ENCODE data around the gene CACNG4.

The CACNG4 gene

GRCh38 chr17:67041531-67041930 is 77.0 kb downstream of the CACNG4 start:
- TF ChIP-seq, protein P1, sequence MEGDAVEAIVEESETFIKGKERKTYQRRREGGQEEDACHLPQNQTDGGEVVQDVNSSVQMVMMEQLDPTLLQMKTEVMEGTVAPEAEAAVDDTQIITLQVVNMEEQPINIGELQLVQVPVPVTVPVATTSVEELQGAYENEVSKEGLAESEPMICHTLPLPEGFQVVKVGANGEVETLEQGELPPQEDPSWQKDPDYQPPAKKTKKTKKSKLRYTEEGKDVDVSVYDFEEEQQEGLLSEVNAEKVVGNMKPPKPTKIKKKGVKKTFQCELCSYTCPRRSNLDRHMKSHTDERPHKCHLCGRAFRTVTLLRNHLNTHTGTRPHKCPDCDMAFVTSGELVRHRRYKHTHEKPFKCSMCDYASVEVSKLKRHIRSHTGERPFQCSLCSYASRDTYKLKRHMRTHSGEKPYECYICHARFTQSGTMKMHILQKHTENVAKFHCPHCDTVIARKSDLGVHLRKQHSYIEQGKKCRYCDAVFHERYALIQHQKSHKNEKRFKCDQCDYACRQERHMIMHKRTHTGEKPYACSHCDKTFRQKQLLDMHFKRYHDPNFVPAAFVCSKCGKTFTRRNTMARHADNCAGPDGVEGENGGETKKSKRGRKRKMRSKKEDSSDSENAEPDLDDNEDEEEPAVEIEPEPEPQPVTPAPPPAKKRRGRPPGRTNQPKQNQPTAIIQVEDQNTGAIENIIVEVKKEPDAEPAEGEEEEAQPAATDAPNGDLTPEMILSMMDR (IDR thresholded peaks at IDR 0.05; ENCODE audit: insufficient read depth, low read length, missing control alignments), result no peak
- ChIA-PET CTCF (no interaction called here), POLR2A (no interaction called here)
- H3K4me3 ChIP-seq (ENCODE audit: low read depth, low read length), result no peak overlapping the region
- no peak for DNase-seq (ENCODE audit: low read depth, low spot score)

GRCh38 chr17:67041941-67042899 is 77.7 kb downstream of the CACNG4 start:
- ChIA-PET POLR2A (no interaction called here), CTCF (no interaction called here)
- TF ChIP-seq, protein P1 (IDR thresholded peaks at IDR 0.05; ENCODE audit: insufficient read depth, low read length, missing control alignments), result no peak
- no peak overlapping the region for H3K4me3 ChIP-seq (ENCODE audit: low read depth, low read length)
- DNase-seq (ENCODE audit: low read depth, low spot score), result no peak

DNA sequence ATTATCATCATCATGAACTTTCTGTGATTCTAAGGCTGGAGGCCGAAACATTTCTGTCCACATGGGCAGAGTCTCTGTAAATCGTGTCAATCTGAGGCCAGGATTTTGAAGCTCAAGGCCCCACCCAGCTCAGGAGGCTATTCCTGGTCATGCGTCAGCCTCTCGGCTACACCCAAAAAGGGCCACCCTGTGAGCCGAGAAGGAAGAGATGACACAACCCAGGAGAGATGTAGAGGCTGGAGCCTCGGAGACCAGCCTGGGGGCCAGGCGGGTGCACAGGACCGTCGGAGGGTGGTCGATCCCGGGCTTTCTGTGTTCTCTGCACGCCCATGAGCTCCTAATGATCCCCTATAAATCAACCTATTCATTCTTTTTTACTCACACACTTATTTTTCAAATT is 78.8 kb downstream of the CACNG4 start:
- ChIA-PET POLR2A (no interaction called here), CTCF (no interaction called here)
- no peak for DNase-seq (ENCODE audit: low read depth, low spot score)
- no peak overlapping the region for H3K4me3 ChIP-seq (ENCODE audit: low read depth, low read length)
- TF ChIP-seq, protein P1 (IDR thresholded peaks at IDR 0.05; ENCODE audit: insufficient read depth, low read length, missing control alignments), result no peak

DNA sequence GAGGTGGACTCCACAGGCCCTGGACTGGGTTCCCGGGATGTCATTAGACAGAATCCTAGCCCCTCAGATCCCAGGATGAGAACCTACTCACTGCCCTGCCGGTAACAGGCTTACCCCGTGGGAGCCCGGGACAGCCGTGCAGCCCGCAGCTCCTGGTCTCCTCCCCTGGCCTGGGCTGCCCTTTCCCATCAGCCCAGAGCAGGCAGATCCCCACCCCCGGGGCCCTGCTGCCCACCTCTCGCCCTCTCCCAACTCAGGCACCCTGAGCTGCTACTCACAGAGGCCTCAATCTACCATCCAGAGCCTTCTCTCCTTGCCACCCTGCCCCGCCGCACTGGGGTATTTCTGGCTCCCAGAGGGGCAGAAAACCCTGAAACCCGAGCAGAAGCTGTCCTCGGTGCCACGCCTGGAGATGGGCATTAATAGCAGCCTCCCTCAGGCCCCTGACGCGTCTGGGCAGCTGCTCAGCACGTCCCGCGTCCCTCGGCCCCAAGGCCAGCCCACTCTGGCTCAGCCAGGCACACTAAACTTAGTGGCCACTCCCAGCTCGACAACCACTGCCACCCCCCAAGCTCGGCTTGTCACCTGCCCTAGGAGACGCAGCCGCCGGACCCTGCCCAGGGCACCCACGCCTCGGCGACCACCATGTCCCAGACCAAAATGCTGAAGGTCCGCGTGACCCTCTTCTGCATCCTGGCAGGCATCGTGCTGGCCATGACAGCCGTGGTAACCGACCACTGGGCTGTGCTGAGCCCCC is 79.7 kb downstream of the CACNG4 start, which contains the start of gene CACNG1:
CACNG1 (plus strand) TSS at position 539 of the 757 bp plus-strand sequence; CDS start at position 646, 107 bp downstream.
- no peak for DNase-seq (ENCODE audit: low read depth, low spot score)
- POLR2A ChIA-PET, result no interaction called here
- TF ChIP-seq, protein P1 (IDR thresholded peaks at IDR 0.05; ENCODE audit: insufficient read depth, low read length, missing control alignments), result no peak
- CTCF ChIA-PET, result no interaction called here
- no peak within 1 kb of the TSS for H3K4me3 ChIP-seq (ENCODE audit: low read depth, low read length)

- TF ChIP-seq, protein P1 (IDR thresholded peaks at IDR 0.05; ENCODE audit: insufficient read depth, low read length, missing control alignments), result no peak
- CTCF ChIA-PET, result no interaction called here
- DNase-seq (ENCODE audit: low read depth, low spot score), result no peak
Observed at GRCh38 chr17:67044940-67045339, 80.4 kb downstream of the CACNG4 start.

GRCh38 chr17:67046398-67046797 is 81.9 kb downstream of the CACNG4 start:
- DNase-seq (ENCODE audit: low read depth, low spot score), result no peak
- H3K4me3 ChIP-seq (ENCODE audit: low read depth, low read length), result no peak overlapping the region
- CTCF ChIA-PET, result no interaction called here
- POLR2A ChIA-PET, result no interaction called here
- TF ChIP-seq, protein P1 (IDR thresholded peaks at IDR 0.05; ENCODE audit: insufficient read depth, low read length, missing control alignments), result no peak

More at GRCh38 chr17:67044940-67045339, 80.4 kb downstream of the CACNG4 start:
- H3K4me3 ChIP-seq (ENCODE audit: low read depth, low read length), result no peak overlapping the region
- POLR2A ChIA-PET, result no interaction called here
